Stomach smooth muscle (tissue), 2 donors: Measurements from ENCODE around the gene CLSTN2.

Experiments
- H3K27ac ChIP-seq: one replicate; pipeline ENCODE4 v1.7.0; 2013; ENCODE audit warnings: mild to moderate bottlenecking, low read length, inconsistent platforms
- H3K27me3 ChIP-seq, 2 donors: one replicate each; pipeline ENCODE4 v1.7.0; 2013; ENCODE audit warnings: low read length in 2 of 2; ENCODE audit not compliant: insufficient read depth in 2 of 2, control insufficient read depth in 1 of 2
- H3K36me3 ChIP-seq, 2 donors: one replicate each; pipeline ENCODE4 v1.7.0; 2013; ENCODE audit warnings: low read length in 2 of 2; ENCODE audit not compliant: control insufficient read depth in 2 of 2, insufficient read depth in 2 of 2
- H3K4me1 ChIP-seq: one replicate; pipeline ENCODE4 v1.7.0; 2013; ENCODE audit warnings: low read length; ENCODE audit not compliant: control insufficient read depth, insufficient read depth
- H3K4me3 ChIP-seq, 2 donors: one replicate each; pipeline ENCODE4 v1.7.0; 2013; ENCODE audit warnings: low read length in 2 of 2
- H3K9ac ChIP-seq, 2 donors: one replicate each; pipeline ENCODE4 v1.7.0; 2013; ENCODE audit warnings: low read length in 2 of 2, mild to moderate bottlenecking in 1 of 2
- H3K9me3 ChIP-seq, 2 donors: one replicate each; pipeline ENCODE4 v1.7.0; 2013; ENCODE audit warnings: low read length in 2 of 2; ENCODE audit not compliant: control insufficient read depth in 2 of 2
- donor health status: healthy.
- donor health status: Pancreatic carcinoma.

The CLSTN2 gene

GRCh38 chr3:139974809-139975425 lies 39.9 kb downstream of the CLSTN2 start:
- Histone ChIP-seq H3K4me1 (no peaks in the 10 kb centered on the region), H3K36me3 (no peaks in the 10 kb centered on the region), H3K4me3 (no peak overlapping the region), H3K9me3 (no peaks in the 10 kb centered on the region), H3K27ac (no peak overlapping the region), H3K27me3 (no peaks in the 10 kb centered on the region), H3K9ac (no peak overlapping the region)

DNA sequence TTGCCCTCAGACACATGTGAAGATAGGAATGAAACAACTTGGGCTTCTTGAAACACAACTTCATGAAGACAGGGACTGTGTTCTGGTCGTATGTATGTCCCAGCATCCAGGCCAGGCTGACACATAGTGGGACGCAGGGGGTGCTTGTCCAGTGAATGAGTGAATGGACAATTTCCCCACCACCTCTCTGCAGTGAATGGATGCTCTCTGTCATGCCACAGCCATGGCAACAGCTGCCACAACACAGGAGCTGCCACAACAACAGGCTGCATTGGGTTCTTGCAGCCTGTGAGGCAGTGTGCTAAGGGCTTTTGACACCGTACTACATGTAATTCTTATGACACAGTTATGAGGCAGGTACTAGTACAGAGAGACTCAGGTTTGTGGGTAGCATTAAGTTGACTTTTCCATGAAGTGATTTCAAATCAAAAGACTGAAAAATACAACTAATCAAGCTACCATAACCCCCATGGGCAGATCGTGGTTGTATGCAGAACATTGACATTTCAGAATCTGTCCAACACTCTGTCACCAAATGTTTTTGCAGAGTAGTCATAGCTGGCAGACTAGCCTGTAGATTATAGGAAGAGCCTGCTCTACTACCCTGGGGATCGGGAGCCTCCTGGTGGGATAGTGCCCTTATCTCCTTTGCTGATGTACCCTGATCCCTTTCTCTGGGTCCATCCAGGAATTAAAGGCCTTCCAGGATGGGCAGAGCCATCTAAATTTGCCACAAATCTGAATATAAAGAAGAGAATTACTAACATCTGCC lies 40.8 kb downstream of the CLSTN2 start:
- Histone ChIP-seq H3K9ac (no peak overlapping the region), H3K9me3 (no peaks in the 10 kb centered on the region), H3K4me3 (no peak overlapping the region), H3K36me3 (no peaks in the 10 kb centered on the region), H3K27ac (no peak overlapping the region), H3K4me1 (no peaks in the 10 kb centered on the region), H3K27me3 (no peaks in the 10 kb centered on the region)

DNA sequence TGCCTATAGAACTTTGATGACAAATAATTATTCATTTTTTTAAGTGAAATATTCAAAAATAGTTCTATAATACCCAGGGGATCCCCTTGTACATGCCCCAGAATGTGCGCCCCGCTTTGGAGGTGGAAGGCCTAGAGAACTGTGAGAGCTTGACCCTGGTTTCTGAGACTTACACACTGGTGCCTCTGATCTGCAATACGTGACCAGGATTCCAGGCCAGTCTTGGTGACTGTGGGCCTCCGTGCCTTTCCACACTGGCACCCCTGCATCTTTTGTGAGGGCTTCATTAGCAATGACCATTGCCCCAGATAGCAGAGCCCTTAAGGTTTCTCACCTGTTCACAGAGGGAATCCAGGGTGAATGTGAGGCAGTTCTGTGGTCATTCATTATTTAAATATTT lies 44.0 kb downstream of the CLSTN2 start:
- Histone ChIP-seq H3K9ac (no peak overlapping the region), H3K36me3 (no peaks in the 10 kb centered on the region), H3K4me3 (no peak overlapping the region), H3K27ac (no peak overlapping the region), H3K9me3 (no peaks in the 10 kb centered on the region), H3K27me3 (peaks cover 0 to 2% of the 10 kb centered on the region in 2 donors), H3K4me1 (no peaks in the 10 kb centered on the region)

DNA sequence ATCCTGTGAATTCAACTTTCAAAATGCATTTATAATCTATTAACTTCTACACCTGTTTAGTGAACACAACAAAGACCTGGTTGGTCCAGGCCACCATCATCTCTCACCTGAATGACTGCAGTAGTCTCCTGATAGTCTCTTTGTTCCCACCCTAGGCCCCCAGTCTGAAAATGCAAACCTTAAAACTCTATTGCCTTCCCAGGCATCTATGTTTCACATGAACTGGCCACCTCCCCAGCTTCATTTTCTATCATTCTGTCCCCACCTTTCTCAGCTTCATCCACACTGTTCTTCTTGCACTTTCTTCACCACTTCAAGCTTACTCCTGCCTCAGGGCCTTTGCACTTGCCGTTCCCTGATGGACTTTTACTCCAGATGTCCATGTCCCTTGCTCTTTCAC lies 45.0 kb downstream of the CLSTN2 start:
- Histone ChIP-seq H3K9me3 (no peaks in the 10 kb centered on the region), H3K27ac (no peak overlapping the region), H3K9ac (no peak overlapping the region), H3K27me3 (peaks cover 0 to 2% of the 10 kb centered on the region in 2 donors), H3K36me3 (no peaks in the 10 kb centered on the region), H3K4me3 (no peak overlapping the region), H3K4me1 (no peaks in the 10 kb centered on the region)

- Histone ChIP-seq H3K27me3 (peaks cover 0 to 2% of the 10 kb centered on the region in 2 donors), H3K27ac (no peak overlapping the region)
These were observed 47.4 kb downstream of the CLSTN2 start for GRCh38 chr3:139982404-139982803.

DNA sequence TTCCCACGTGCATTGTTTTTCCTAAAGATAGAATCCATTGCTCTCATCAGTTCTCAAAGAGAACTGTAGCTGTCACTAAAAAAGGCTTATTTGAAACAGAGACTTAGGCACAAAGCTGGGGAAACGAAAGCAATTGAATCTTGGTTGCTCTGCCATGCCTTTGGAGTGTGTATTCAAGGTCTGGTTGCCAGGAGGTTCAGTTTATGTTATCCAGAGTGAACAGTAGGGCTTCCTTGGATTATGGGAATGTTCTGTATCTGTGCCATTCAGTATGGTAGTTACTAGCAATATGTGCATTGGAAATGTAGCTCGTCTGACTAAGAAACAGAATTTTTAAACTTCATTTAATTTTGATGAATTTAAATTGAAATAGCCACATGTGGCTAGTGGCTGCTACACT lies 50.6 kb downstream of the CLSTN2 start:
- no peaks in the 10 kb centered on the region for H3K36me3 ChIP-seq
- H3K4me1 ChIP-seq = no peaks in the 10 kb centered on the region
- no peak overlapping the region for H3K27ac ChIP-seq
- no peak overlapping the region for H3K4me3 ChIP-seq
- H3K9me3 ChIP-seq = no peaks in the 10 kb centered on the region
- H3K9ac ChIP-seq = no peak overlapping the region
- peaks cover 0 to 2% of the 10 kb centered on the region in 2 donors for H3K27me3 ChIP-seq

More at GRCh38 chr3:139982404-139982803, 47.4 kb downstream of the CLSTN2 start:
- Histone ChIP-seq H3K9ac (no peak overlapping the region), H3K9me3 (no peaks in the 10 kb centered on the region), H3K4me3 (no peak overlapping the region), H3K36me3 (no peaks in the 10 kb centered on the region), H3K4me1 (no peaks in the 10 kb centered on the region)

GRCh38 chr3:139987908-139988307 lies 52.9 kb downstream of the CLSTN2 start:
- Histone ChIP-seq H3K27ac (no peak overlapping the region), H3K4me1 (no peaks in the 10 kb centered on the region), H3K36me3 (no peaks in the 10 kb centered on the region), H3K27me3 (no peaks in the 10 kb centered on the region), H3K9ac (no peak overlapping the region), H3K4me3 (no peak overlapping the region), H3K9me3 (no peaks in the 10 kb centered on the region)

- Histone ChIP-seq H3K4me3 (no peak overlapping the region), H3K4me1 (no peaks in the 10 kb centered on the region), H3K27me3 (no peaks in the 10 kb centered on the region), H3K9me3 (no peaks in the 10 kb centered on the region), H3K27ac (no peak overlapping the region), H3K36me3 (no peaks in the 10 kb centered on the region), H3K9ac (no peak overlapping the region)
These were observed 53.6 kb downstream of the CLSTN2 start for GRCh38 chr3:139988472-139989156.

DNA sequence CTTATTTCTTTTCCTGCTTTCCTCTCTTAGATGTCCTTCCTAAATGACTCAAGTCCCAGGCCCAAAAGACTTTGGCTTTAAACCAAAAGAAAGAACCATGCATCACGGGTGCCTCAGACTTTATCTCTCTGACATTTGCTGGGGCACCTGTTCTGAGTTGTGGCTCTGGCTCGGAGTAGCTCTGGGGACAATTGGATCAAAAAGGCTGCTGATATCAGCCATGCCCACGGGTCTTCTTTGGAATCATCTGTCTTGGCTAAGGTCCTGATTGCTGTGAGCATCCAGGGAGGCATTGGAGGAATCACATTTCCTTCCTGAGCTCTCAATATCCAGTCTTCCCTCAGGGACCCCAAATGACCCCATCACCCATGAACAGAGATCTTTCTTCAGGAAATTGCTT lies 59.9 kb downstream of the CLSTN2 start:
- H3K4me1 ChIP-seq = no peaks in the 10 kb centered on the region
- no peak overlapping the region for H3K4me3 ChIP-seq
- H3K9ac ChIP-seq = no peak overlapping the region
- no peaks in the 10 kb centered on the region for H3K9me3 ChIP-seq
- no peaks in the 10 kb centered on the region for H3K36me3 ChIP-seq
- no peak overlapping the region for H3K27ac ChIP-seq
- no peaks in the 10 kb centered on the region for H3K27me3 ChIP-seq

DNA sequence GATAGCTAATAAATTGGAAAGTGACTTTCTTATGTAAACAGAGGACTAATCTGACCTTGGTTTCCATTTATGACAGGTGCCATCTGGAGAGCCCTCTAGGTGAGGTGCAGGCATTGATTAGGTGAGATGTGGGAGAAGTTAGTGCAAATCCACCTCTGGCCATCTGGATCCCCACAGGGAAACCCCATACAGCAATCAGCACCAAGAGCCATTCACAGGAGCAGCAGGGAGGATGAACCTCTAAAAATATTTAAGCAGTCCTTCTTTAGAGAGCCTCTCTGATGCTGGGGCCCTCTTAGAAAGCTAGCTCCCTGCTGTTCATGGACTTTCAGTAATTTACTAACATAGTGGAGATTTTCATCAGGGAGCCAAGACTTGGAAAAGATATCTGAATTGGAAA lies 69.3 kb downstream of the CLSTN2 start:
- Histone ChIP-seq H3K4me1 (no peaks in the 10 kb centered on the region), H3K27ac (no peak overlapping the region), H3K36me3 (no peaks in the 10 kb centered on the region), H3K4me3 (no peak overlapping the region), H3K9me3 (no peaks in the 10 kb centered on the region), H3K27me3 (no peaks in the 10 kb centered on the region), H3K9ac (no peak overlapping the region)

DNA sequence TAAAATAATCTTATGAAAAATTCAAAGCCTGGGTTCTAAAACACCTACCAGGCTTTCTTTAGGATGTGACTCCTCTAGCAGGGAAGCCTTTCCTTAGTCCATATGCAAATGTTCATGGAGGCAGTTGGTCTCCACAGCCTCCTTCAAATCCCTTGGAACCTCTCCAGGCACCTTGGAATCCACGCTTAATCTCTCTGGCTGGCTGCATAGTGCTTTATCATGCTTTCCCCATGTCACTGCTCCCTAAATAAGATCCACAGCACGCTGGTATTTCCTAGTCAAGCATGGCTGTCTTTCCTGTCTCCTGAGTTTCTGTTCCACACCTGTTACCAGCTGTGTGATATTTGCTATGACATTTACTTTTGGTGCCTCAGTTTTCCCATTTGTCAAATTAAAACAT lies 71.3 kb downstream of the CLSTN2 start:
- H3K9ac ChIP-seq = no peak overlapping the region
- H3K27ac ChIP-seq = no peak overlapping the region
- no peak overlapping the region for H3K4me3 ChIP-seq
- H3K4me1 ChIP-seq = no peaks in the 10 kb centered on the region
- H3K36me3 ChIP-seq = no peaks in the 10 kb centered on the region
- no peaks in the 10 kb centered on the region for H3K9me3 ChIP-seq
- H3K27me3 ChIP-seq = no peaks in the 10 kb centered on the region
